Measurements from ENCODE around the gene TNFAIP6.
"Not testable (repeated sequence)": the region's sequence is repeated elsewhere in the genome, so short reads cannot be mapped to it uniquely, and the experiment has no call there.

Gene TNFAIP6

GRCh38 chr2:151421681-151422080 lies 64.3 kb downstream of the TNFAIP6 start:
- not testable (repeated sequence) for DNase-seq (ENCODE audit: low spot score)

DNA sequence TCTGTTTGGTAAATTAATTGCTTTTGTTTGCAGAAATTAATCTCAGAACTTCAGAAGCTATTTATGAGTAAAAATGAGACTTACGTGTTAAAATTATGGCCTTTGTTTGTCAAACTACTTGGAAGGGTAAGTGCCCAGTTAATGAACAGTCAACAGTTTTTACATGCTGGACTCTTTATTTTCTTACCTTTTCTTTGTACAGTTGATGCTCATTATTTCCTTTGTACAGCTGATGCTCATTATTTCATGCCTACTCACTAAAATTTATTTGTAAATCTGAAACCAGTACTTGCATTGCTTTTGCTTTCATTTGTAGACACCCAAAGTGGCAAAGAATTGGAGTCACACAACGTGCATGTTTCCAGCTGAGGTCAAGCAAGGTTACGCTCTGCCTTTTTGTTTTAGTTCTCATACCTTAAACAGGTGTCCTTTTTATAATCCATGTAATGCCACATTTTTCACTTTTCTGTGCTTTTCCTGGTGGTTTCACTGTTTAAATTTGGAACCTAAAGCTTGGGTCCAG lies 65.6 kb downstream of the TNFAIP6 start:
- no peak for DNase-seq (ENCODE audit: low spot score)

- no peak for DNase-seq (ENCODE audit: low spot score)
Observed at GRCh38 chr2:151423760-151424159, 66.4 kb downstream of the TNFAIP6 start.
